ENCODE measurements around the gene NCOA6.

Gene NCOA6

GRCh38 chr20:34825530-34826362, at the start of gene NCOA6:
TSS of gene NCOA6 (minus strand) at chr20:34825651. CDS start at chr20:34782355, 43,296 bp downstream.
- peak; percentile 87 for DNase-seq

- DNase-seq = peak; percentile 62
Measured at GRCh38 chr20:34874094-34874654, 48.7 kb upstream of the NCOA6 start.

DNA sequence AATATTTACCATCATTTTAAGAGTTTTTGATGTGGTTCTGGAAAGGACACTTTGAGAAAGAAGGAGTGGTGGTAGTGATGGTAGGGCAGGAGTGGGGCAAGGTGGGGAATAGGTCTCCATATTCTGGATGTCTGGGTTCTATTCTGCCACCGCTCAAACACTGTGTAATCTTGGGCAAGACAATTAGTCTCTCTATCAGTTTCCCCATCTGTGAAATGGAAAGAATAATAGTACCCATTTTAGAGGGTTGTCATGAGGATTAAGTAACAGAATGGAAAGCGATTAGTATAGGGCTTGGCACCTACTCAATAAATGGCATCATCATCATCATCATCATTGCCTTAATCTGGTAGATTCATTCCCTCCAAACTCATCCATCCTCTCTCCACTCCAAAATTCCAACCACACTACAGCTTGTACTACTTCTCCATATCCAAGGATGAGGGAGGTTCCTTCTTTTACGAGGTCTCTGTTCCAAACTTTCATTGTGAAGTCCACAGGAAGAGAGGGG, 48.2 kb upstream of the NCOA6 start:
- no peak for DNase-seq

- DNase-seq = peak; percentile 88
Measured at GRCh38 chr20:34872622-34873224, 47.3 kb upstream of the NCOA6 start, which contains the start of gene GGT7. TSS of gene GGT7 (minus strand) at chr20:34872856. CDS start at chr20:34872815, 41 bp downstream.

GRCh38 chr20:34871966-34872621, 46.6 kb upstream of the NCOA6 start:
- no peak for DNase-seq

GRCh38 chr20:34871320-34871926, 46.0 kb upstream of the NCOA6 start:
- DNase-seq = no peak

DNA sequence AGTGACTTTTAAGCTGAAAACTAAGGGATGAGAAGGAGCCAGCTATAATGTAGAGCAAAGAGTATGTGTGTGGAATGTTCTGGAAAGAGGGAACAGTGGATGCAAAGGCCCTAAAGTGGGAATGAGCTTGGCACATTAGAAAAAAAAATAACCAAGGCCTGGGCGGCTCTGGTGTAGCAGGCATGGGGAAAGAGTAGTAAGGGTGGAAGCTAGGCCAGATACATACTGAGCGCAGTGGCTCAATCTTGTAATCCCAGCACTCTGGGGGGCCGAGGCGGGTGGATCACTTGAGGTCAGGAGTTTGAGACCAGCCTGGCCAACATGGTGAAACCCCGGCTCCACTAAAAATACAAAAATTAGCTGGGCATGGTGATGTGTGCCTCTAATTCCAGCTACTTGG, 38.8 kb upstream of the NCOA6 start:
- no peak for DNase-seq

- DNase-seq = no peak
Measured at GRCh38 chr20:34863421-34863965, 38.0 kb upstream of the NCOA6 start.

- DNase-seq = no peak
Measured at GRCh38 chr20:34862724-34863123, 37.3 kb upstream of the NCOA6 start.

DNA sequence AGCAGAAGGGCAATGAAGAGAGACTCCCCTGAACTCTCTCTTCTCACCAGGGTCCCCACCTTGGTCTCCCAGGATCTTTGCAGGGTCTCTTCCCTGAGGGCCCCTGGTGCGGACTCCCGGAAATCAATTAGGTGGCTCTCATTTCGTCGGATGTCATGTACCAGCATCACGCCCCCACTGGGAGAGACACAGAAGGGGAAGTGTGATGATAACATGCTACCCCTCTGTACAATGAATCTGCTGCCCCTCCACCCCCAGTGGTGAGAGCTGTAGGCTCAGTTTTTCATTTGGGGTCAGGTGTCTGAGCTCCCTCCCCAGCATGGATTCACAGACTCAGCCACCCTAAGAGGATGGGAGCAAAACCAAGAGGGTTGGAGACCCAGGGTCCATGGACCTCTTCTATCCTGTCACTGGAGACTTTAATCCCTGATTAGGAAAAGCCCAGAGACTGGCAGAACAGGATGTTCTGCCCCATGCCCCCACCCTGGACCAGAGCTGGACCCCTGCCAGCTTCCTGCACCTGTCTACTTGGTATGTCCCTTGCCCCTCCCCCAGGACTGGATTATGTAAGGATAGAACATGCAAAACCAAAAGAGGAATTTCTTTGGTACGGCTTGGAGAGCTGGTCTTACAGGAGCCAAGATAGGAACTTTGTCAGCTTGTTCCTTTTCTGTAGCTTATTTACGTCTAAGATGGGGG, 36.1 kb upstream of the NCOA6 start:
- no peak for DNase-seq

GRCh38 chr20:34859826-34860545, 34.5 kb upstream of the NCOA6 start:
- no peak for DNase-seq

GRCh38 chr20:34859367-34859766, 33.9 kb upstream of the NCOA6 start:
- DNase-seq = no peak

- DNase-seq = no peak
Measured at GRCh38 chr20:34852298-34852697, 26.8 kb upstream of the NCOA6 start.

DNA sequence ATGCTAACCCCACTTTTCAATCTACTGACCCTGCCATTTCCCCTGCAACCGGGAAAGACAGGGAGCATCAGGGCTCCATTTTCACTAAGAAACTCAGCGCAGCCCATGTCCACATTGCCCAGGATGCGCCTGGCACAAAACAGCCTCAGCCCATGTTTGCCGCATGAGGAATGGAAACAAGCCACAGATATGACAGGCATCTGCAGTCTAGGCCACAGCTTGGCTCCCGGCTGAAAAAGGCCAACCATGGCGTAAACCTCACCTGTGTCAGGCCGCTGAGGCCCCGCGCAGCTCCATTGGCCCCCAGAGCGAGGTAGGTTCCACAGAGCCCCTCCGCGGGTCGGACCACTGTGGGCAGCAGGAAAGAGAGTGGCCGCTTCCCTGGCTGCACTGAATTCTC, 25.5 kb upstream of the NCOA6 start:
- no peak for DNase-seq

DNA sequence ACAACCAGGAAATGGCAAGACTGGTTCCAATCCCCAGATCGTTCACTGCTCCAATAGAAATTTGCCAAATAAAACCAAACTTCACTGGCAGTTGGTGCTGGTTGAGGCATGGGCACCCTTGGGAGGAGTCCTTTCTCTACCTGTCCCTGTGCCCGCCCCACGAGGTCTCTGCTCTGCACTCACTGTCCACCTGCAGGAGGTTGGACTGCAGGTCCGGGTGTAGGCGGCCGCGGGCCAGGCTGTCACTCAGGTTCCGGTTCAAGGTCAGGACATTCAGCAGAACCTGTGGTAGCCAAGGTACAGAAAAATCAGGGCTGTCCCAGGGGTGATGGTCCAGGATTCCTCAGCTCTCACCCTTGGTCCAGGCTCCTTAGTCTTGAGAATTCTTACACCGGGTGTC, 24.3 kb upstream of the NCOA6 start:
- no peak for DNase-seq

DNA sequence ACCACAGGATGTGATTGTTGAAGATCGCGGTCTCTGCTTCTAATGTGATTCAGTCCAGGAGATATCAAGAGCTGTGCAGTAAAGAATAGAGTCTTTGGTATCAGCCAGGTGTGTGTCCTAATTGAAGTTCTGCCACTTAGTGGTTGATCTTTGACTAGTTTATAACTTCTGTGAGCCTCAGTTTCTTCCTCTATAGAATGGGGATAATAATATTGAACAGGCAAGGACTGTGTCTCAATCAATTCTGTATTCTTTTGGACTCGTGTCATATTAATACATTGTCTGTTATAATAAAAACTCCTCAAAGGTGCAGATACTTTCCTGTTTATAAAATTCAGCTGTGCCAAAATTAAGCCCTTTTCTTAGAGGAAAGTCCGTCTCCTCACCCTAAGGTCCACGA, 23.1 kb upstream of the NCOA6 start:
- no peak for DNase-seq

DNA sequence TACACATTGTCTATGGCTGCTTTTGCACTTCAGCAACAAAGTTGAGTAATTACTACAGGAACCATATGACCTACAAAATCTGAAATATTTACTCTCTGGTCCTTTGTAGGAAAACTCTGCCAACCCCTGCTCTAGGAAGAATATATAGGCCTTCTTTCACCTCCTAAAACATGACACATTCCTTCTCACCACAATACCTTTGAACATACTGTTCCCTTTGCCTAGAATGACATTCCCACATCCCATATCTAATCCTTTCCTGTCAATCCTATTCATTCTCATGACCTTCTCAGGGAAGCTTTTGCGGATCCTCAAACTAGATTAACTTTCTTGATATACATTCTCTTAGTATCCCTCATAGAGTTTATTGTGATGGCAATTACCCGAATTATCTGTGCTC, 18.0 kb upstream of the NCOA6 start:
- no peak for DNase-seq

- DNase-seq = no peak
Measured at GRCh38 chr20:34842143-34842542, 16.7 kb upstream of the NCOA6 start.

DNA sequence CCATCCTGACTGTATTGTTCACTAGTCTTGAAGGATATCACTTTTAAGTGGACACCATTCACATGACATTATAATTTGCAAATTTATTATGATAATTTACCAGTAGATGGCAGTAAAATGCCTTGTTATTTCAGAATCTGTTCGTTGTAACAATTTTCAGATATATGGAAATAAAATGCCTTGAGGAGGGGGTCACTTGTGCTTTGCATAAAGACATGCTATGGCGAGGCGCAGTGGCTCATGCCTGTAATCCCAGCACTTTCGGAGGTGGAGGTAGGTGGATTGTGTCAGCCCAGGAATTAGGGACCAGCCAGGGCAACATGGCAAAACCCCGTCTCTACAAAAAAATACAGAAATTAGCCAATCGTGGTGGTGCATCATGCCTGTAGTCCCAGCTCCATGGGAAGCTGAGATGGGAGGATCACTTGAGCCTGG, 9.0 kb upstream of the NCOA6 start:
- peak; percentile 61 for DNase-seq

GRCh38 chr20:34831936-34832335, 6.5 kb upstream of the NCOA6 start:
- no peak for DNase-seq

- no peak for DNase-seq
Measured at GRCh38 chr20:34829191-34829590, 3.7 kb upstream of the NCOA6 start.

Data from CD4-positive, alpha-beta T cell treated with Interleukin-17A for 1 hour (primary cell).